BE2C (cell line): ENCODE results near the gene ITGAE.

Experiments
- DNase-seq: peaks from one replicate; pipeline ENCODE4 v3.0.0-alpha.2; 2020
- H3K27me3 ChIP-seq: fragments of 250-450 bp; sonication (Bioruptor Pico); 2 replicates; pipeline ENCODE4 v1.5.1; 2020; ENCODE audit warnings: mild to moderate bottlenecking
- H3K36me3 ChIP-seq: fragments of 250-450 bp; sonication (Bioruptor Pico); 2 replicates; pipeline ENCODE4 v1.5.1; 2020; ENCODE audit warnings: mild to moderate bottlenecking
- H3K4me1 ChIP-seq: fragments of 250-450 bp; sonication (Bioruptor Pico); 2 replicates; pipeline ENCODE4 v1.5.1; 2020
- H3K4me3 ChIP-seq: 2 replicates; pipeline ENCODE4 v1.5.1; 2011; ENCODE audit warnings: low read depth, low read length
- H3K9me3 ChIP-seq: fragments of 250-450 bp; sonication (Bioruptor Pico); 2 replicates; pipeline ENCODE4 v1.5.1; 2020
- TF ChIP-seq, protein P1 (sequence below): IDR thresholded peaks from 2 replicates; pipeline ENCODE4 v1.5.1; 2012; ENCODE audit warnings: mild to moderate bottlenecking, low read depth, low read length

Gene ITGAE

DNA sequence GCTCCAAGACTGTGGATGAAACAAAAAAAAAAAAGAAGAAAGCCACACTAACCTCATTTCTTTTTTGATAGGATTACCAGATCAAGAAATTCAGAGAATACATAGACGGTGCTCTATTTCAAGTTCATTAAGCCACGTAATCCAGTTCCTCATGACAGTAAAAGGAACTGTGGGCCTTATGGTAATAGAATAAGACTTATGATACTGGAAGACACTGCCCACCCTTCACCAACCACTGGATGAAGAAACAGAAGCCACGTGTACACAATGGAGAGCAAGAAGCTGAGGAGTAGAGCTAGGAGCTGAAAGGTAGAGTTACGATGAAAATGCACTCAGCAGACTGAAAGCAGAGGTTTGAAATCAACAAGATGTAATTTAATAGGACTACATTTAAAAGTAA, 33.8 kb upstream of the ITGAE start:
- no peaks in the 10 kb centered on the region for H3K27me3 ChIP-seq
- H3K4me1 ChIP-seq, result no peaks in the 10 kb centered on the region
- DNase-seq, result no peak
- H3K9me3 ChIP-seq, result no peaks in the 10 kb centered on the region
- no peaks in the 10 kb centered on the region; the same call in none of the 2 replicates for H3K36me3 ChIP-seq
- no peak overlapping the region for H3K4me3 ChIP-seq
- TF ChIP-seq, protein P1, sequence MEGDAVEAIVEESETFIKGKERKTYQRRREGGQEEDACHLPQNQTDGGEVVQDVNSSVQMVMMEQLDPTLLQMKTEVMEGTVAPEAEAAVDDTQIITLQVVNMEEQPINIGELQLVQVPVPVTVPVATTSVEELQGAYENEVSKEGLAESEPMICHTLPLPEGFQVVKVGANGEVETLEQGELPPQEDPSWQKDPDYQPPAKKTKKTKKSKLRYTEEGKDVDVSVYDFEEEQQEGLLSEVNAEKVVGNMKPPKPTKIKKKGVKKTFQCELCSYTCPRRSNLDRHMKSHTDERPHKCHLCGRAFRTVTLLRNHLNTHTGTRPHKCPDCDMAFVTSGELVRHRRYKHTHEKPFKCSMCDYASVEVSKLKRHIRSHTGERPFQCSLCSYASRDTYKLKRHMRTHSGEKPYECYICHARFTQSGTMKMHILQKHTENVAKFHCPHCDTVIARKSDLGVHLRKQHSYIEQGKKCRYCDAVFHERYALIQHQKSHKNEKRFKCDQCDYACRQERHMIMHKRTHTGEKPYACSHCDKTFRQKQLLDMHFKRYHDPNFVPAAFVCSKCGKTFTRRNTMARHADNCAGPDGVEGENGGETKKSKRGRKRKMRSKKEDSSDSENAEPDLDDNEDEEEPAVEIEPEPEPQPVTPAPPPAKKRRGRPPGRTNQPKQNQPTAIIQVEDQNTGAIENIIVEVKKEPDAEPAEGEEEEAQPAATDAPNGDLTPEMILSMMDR, result no peak

DNA sequence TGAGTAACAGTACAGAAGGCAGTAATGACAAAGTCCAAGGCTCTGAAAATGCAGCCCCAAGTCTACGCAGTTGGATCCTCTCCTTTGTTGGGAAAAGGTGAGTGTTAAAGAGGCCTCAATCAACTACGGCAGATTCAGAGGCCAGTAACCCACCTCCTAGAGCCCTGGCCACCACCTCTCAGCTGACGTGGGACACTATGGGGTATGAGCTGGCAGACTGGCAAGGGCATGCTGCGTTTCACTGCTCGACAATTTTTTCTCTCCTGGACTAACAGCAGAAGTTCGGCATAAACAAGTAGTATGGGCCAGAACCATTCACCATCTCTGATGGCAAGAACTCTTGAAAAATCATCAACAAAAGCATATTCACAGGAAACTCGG, 27.9 kb upstream of the ITGAE start:
- no peak for DNase-seq
- H3K9me3 ChIP-seq, result no peaks in the 10 kb centered on the region
- no peak overlapping the region for H3K4me3 ChIP-seq
- peaks cover 8% of the 10 kb centered on the region for H3K36me3 ChIP-seq
- H3K4me1 ChIP-seq, result no peaks in the 10 kb centered on the region
- TF ChIP-seq, protein P1, result no peak
- no peaks in the 10 kb centered on the region for H3K27me3 ChIP-seq

- no peaks in the 10 kb centered on the region for H3K9me3 ChIP-seq
- H3K4me3 ChIP-seq, result no peak overlapping the region
- DNase-seq, result no peak
- TF ChIP-seq, protein P1, result no peak
- H3K27me3 ChIP-seq, result no peaks in the 10 kb centered on the region
- H3K36me3 ChIP-seq, result peaks cover 8% of the 10 kb centered on the region
- H3K4me1 ChIP-seq, result no peaks in the 10 kb centered on the region
These were observed 27.3 kb upstream of the ITGAE start for GRCh38 chr17:3828151-3828851.

- Histone ChIP-seq H3K36me3 (peaks cover 8% of the 10 kb centered on the region), H3K4me3 (no peak overlapping the region), H3K27me3 (no peaks in the 10 kb centered on the region), H3K4me1 (no peaks in the 10 kb centered on the region), H3K9me3 (no peaks in the 10 kb centered on the region)
- TF ChIP-seq, protein P1, result peak; percentile 79
- DNase-seq, result peak; percentile 72
These were observed 26.3 kb upstream of the ITGAE start for GRCh38 chr17:3827124-3827773.

DNA sequence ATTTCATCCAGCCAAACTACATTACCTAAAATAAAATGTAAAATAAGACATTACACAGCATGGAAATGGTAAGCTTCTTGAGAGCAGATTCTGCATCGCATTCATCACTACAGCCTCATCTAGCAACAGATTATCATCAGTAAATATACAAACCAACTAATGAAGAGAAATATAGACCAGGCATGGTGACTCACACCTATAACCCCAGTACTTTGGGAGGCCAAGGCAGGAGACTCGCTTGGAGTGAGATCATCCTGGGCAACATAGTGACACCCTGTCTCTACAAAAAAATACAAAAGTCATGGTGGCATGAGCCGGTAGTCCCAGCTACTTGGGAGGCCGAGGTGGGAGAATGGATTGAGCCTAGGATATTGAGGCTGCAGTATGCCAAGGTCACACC, 25.2 kb upstream of the ITGAE start:
- Histone ChIP-seq H3K4me1 (no peaks in the 10 kb centered on the region), H3K36me3 (peaks cover 8% of the 10 kb centered on the region), H3K4me3 (no peak overlapping the region), H3K27me3 (no peaks in the 10 kb centered on the region), H3K9me3 (no peaks in the 10 kb centered on the region)
- DNase-seq, result no peak
- TF ChIP-seq, protein P1, result no peak

DNA sequence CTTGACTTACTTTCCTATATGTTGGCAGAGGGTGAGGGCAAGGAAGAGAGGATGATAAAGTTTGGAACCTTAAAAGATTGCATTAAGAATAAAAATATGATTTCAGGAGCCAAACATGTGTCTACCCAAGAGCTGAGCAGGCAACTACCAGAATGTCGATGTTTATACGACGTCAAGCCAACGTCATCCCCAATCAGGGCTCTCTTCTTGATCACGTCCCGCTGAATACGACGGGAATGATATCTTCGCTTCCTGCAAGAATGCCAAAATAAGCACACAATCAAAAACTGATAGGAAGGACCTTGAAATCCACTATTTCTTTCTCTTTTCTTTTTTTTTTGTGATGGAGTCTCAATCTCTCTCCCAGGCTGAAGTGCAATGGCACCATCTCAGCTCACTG, 20.1 kb upstream of the ITGAE start:
- H3K9me3 ChIP-seq, result no peaks in the 10 kb centered on the region
- TF ChIP-seq, protein P1, result no peak
- DNase-seq, result no peak
- peaks cover 6% of the 10 kb centered on the region for H3K36me3 ChIP-seq
- H3K27me3 ChIP-seq, result no peaks in the 10 kb centered on the region
- H3K4me3 ChIP-seq, result no peak overlapping the region
- no peaks in the 10 kb centered on the region for H3K4me1 ChIP-seq
